ENCODE measurements around the gene KCNJ6. TPM values are rescaled to one million over a fixed set of nuclear protein-coding genes. Genes with fewer than 3 reads are reported as not detected.
A peak's percentile ranks its signal among the peaks of the same experiment; 100 is the strongest.

Gene KCNJ6
- total RNA-seq, 4 donors from 2014 or later: not detected

GRCh38 chr21:37614351-37614875 is 301.8 kb downstream of the KCNJ6 start:
- no peak for DNase-seq
- H3K27me3 ChIP-seq: no peaks in the 10 kb centered on the region
- H3K36me3 ChIP-seq: no peaks in the 10 kb centered on the region
- TF ChIP-seq CTCF (IDR thresholded peaks at IDR 0.05 in 4 of 5, conservative IDR thresholded peaks at IDR 0.05 in 1 of 5) (no peak), POLR2A (IDR thresholded peaks at IDR 0.05) (no peak)
- no peaks in the 10 kb centered on the region for H3K9me3 ChIP-seq
- H3K4me1 ChIP-seq: no peaks in the 10 kb centered on the region
- no peak overlapping the region for H3K27ac ChIP-seq
- H3K4me3 ChIP-seq: no peak overlapping the region
- no peak for ATAC-seq
- in situ Hi-C loops (cut with MboI; ENCODE audit: low sequenced_read_pairs in 4 of 4): no loop called here
- intact Hi-C loops (cut with DNase I; ENCODE audit: low total_unique reads): no loop called here

- Histone ChIP-seq H3K27ac (no peak overlapping the region), H3K36me3 (no peaks in the 10 kb centered on the region), H3K4me1 (peaks cover 0 to 3% of the 10 kb centered on the region in 2 donors), H3K4me3 (no peak overlapping the region), H3K9me3 (no peaks in the 10 kb centered on the region), H3K27me3 (no peaks in the 10 kb centered on the region)
- DNase-seq: no peak
- intact Hi-C loops (cut with DNase I; ENCODE audit: low total_unique reads): no loop called here
- ATAC-seq: no peak
- in situ Hi-C loops (cut with MboI; ENCODE audit: low sequenced_read_pairs in 4 of 4): no loop called here
- TF ChIP-seq CTCF (IDR thresholded peaks at IDR 0.05 in 4 of 5, conservative IDR thresholded peaks at IDR 0.05 in 1 of 5) (no peak), POLR2A (IDR thresholded peaks at IDR 0.05) (no peak)
Observed at GRCh38 chr21:37607081-37607480, 309.2 kb downstream of the KCNJ6 start.

- Histone ChIP-seq H3K9me3 (no peaks in the 10 kb centered on the region), H3K4me3 (no peak overlapping the region), H3K4me1 (peaks cover 0 to 3% of the 10 kb centered on the region in 2 donors), H3K27ac (no peak overlapping the region), H3K36me3 (no peaks in the 10 kb centered on the region), H3K27me3 (no peaks in the 10 kb centered on the region)
- ATAC-seq (peak in 1 of 2 donors; percentile 58), DNase-seq (no peak)
- TF ChIP-seq POLR2A (IDR thresholded peaks at IDR 0.05) (no peak), CTCF (IDR thresholded peaks at IDR 0.05 in 4 of 5, conservative IDR thresholded peaks at IDR 0.05 in 1 of 5) (no peak)
- in situ Hi-C loops (cut with MboI; ENCODE audit: low sequenced_read_pairs in 4 of 4) (no loop called here), intact Hi-C loops (cut with DNase I; ENCODE audit: low total_unique reads) (no loop called here)
Observed at GRCh38 chr21:37606549-37606948, 309.7 kb downstream of the KCNJ6 start.

GRCh38 chr21:37605006-37605405 is 311.3 kb downstream of the KCNJ6 start:
- TF ChIP-seq CTCF (IDR thresholded peaks at IDR 0.05 in 4 of 5, conservative IDR thresholded peaks at IDR 0.05 in 1 of 5) (no peak), POLR2A (IDR thresholded peaks at IDR 0.05) (no peak)
- intact Hi-C loops (cut with DNase I; ENCODE audit: low total_unique reads): no loop called here

GRCh38 chr21:37603129-37603528 is 313.1 kb downstream of the KCNJ6 start:
- DNase-seq (no peak), ATAC-seq (no peak)
- H3K27me3 ChIP-seq: no peaks in the 10 kb centered on the region
- TF ChIP-seq CTCF (IDR thresholded peaks at IDR 0.05 in 4 of 5, conservative IDR thresholded peaks at IDR 0.05 in 1 of 5): no peak
- no peak for TF ChIP-seq POLR2A (IDR thresholded peaks at IDR 0.05)
- no peak overlapping the region for H3K27ac ChIP-seq
- H3K4me3 ChIP-seq: no peak overlapping the region
- no peaks in the 10 kb centered on the region for H3K36me3 ChIP-seq
- peaks cover 0 to 3% of the 10 kb centered on the region in 2 donors for H3K4me1 ChIP-seq
- intact Hi-C loops (cut with DNase I; ENCODE audit: low total_unique reads) (no loop called here), in situ Hi-C loops (cut with MboI; ENCODE audit: low sequenced_read_pairs in 4 of 4) (no loop called here)
- no peaks in the 10 kb centered on the region for H3K9me3 ChIP-seq

More at GRCh38 chr21:37605006-37605405, 311.3 kb downstream of the KCNJ6 start:
- Histone ChIP-seq H3K36me3 (no peaks in the 10 kb centered on the region), H3K4me1 (peaks cover 0 to 3% of the 10 kb centered on the region in 2 donors), H3K27ac (no peak overlapping the region), H3K27me3 (no peaks in the 10 kb centered on the region), H3K9me3 (no peaks in the 10 kb centered on the region), H3K4me3 (no peak overlapping the region)
- no peak for DNase-seq
- no peak for ATAC-seq
- in situ Hi-C loops (cut with MboI; ENCODE audit: low sequenced_read_pairs in 4 of 4): no loop called here
